HL-60 (cell line): ENCODE measurements around the gene METTL21A.
A peak's percentile ranks its signal among the peaks of the same experiment; 100 is the strongest.

Experiments
- DNase-seq, 2 experiments: peaks; one replicate each; pipeline ENCODE4 v3.0.0-alpha.2; 2010 to 2020; ENCODE audit warnings: low read depth in 1 of 2, low spot score in 1 of 2
- H3K27ac ChIP-seq: fragments of 250-450 bp; sonication (Bioruptor Pico); replicated peaks from 2 replicates; pipeline ENCODE4 v1.5.1; 2020; ENCODE audit warnings: mild to moderate bottlenecking, moderate library complexity
- H3K27me3 ChIP-seq: fragments of 250-450 bp; sonication (Bioruptor Pico); 2 replicates; pipeline ENCODE4 v1.5.1; 2021; ENCODE audit warnings: mild to moderate bottlenecking, moderate library complexity; ENCODE audit not compliant: insufficient read depth, poor library complexity, severe bottlenecking
- H3K4me3 ChIP-seq: replicated peaks from 2 replicates; pipeline ENCODE4 v1.5.1; 2011; ENCODE audit warnings: mild to moderate bottlenecking, control low read depth, low read length; ENCODE audit not compliant: insufficient read depth
- GABPA ChIP-seq: IDR thresholded peaks from 2 replicates; pipeline ENCODE4 v1.6.1; 2012; ENCODE audit warnings: low read depth
- POLR2AphosphoS5 ChIP-seq: IDR thresholded peaks from 2 replicates; pipeline ENCODE4 v1.6.1; 2012; ENCODE audit warnings: low read depth
- SPI1 ChIP-seq: IDR thresholded peaks from 2 replicates; pipeline ENCODE4 v1.6.1; 2012; ENCODE audit warnings: low read depth, mild to moderate bottlenecking, borderline replicate concordance
- TF ChIP-seq, protein P1 (sequence below): IDR thresholded peaks from 2 replicates; pipeline ENCODE4 v1.6.1; 2012; ENCODE audit warnings: low read depth; ENCODE audit not compliant: insufficient replicate concordance
- TF ChIP-seq, protein P2 (sequence below): IDR thresholded peaks from one replicate; pipeline ENCODE4 v1.5.1; 2011; ENCODE audit warnings: low read length, control low read depth, inconsistent platforms; ENCODE audit not compliant: insufficient read depth

METTL21A gene

DNA sequence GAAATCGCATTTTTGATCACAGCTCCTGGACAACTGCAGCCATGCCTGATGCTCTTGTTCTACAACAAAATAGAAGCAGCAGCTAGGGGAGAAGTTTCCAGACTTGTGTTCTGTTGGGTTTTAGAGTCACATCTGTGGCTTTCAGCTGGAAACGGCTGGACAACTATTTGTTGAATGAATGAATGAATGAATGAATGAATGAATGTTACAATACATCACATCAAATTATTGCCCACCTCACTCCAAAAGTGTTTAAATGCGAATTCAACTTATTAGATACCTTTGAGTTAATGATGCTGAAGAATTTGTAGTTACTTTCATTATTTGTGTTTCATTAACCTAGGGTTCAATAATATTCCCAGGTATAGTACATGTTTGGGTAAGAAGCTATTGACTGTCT is 8.5 kb upstream of the METTL21A start:
- TF ChIP-seq POLR2AphosphoS5 (no peak), GABPA (no peak), SPI1 (no peak)
- TF ChIP-seq, protein P1, sequence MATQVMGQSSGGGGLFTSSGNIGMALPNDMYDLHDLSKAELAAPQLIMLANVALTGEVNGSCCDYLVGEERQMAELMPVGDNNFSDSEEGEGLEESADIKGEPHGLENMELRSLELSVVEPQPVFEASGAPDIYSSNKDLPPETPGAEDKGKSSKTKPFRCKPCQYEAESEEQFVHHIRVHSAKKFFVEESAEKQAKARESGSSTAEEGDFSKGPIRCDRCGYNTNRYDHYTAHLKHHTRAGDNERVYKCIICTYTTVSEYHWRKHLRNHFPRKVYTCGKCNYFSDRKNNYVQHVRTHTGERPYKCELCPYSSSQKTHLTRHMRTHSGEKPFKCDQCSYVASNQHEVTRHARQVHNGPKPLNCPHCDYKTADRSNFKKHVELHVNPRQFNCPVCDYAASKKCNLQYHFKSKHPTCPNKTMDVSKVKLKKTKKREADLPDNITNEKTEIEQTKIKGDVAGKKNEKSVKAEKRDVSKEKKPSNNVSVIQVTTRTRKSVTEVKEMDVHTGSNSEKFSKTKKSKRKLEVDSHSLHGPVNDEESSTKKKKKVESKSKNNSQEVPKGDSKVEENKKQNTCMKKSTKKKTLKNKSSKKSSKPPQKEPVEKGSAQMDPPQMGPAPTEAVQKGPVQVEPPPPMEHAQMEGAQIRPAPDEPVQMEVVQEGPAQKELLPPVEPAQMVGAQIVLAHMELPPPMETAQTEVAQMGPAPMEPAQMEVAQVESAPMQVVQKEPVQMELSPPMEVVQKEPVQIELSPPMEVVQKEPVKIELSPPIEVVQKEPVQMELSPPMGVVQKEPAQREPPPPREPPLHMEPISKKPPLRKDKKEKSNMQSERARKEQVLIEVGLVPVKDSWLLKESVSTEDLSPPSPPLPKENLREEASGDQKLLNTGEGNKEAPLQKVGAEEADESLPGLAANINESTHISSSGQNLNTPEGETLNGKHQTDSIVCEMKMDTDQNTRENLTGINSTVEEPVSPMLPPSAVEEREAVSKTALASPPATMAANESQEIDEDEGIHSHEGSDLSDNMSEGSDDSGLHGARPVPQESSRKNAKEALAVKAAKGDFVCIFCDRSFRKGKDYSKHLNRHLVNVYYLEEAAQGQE, result no peak
- TF ChIP-seq, protein P2, sequence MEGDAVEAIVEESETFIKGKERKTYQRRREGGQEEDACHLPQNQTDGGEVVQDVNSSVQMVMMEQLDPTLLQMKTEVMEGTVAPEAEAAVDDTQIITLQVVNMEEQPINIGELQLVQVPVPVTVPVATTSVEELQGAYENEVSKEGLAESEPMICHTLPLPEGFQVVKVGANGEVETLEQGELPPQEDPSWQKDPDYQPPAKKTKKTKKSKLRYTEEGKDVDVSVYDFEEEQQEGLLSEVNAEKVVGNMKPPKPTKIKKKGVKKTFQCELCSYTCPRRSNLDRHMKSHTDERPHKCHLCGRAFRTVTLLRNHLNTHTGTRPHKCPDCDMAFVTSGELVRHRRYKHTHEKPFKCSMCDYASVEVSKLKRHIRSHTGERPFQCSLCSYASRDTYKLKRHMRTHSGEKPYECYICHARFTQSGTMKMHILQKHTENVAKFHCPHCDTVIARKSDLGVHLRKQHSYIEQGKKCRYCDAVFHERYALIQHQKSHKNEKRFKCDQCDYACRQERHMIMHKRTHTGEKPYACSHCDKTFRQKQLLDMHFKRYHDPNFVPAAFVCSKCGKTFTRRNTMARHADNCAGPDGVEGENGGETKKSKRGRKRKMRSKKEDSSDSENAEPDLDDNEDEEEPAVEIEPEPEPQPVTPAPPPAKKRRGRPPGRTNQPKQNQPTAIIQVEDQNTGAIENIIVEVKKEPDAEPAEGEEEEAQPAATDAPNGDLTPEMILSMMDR, result no peak
- no peak overlapping the region for H3K4me3 ChIP-seq
- no peaks in the 10 kb centered on the region for H3K27me3 ChIP-seq
- peak overlapping the region; percentile 65 for H3K27ac ChIP-seq
- DNase-seq, result no peak

DNA sequence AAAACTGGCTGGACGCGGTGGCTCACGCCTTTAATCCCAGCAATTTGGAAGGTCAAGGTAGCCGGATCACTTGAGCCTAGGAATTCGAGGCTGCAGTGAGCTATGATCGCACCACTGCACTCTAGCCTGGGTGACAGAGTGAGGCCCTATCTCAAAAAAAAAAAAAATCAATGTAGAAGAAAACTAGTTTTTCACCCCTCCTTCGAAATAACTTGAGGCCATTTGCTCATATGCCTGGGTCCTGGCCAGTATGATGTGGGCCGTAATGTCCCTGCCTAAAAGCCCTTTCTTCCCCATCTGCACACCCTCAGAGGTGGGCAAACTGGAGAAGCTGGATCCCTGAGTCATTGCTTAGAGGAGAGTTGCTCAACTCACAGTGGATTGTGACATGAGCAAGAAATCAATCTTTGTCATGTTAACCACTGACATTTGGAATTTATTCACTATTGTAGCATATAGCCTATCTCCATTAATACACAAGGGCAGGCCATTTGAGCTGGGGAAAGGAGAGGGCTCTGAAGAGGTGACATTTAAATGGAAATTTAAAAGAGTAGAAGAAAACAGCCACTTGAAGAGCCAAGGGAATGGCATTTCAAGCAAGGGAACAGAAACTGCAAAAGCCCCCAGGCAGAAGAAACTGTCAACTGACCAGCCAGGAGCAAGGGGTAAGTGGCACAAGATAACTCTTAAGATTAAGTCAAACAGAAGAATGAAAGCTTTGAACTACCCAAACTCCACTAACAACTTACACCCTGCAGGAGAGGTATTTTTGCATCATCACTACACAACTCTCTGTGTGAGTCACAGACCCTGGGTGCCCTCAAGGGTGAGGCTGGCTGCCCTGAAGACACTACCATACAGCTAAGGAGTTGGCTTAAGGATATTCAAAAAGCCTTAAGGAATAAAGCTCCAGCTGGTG is 7.6 kb upstream of the METTL21A start:
- peak; percentile 82 to 87 for DNase-seq
- H3K4me3 ChIP-seq, result no peak overlapping the region
- TF ChIP-seq POLR2AphosphoS5, result 0 out of 2 replicates have a peak, but pooled peaks have one; percentile 16
- TF ChIP-seq SPI1, result peak; percentile 79
- TF ChIP-seq, protein P2, result no peak
- peak overlapping the region; percentile 65 for H3K27ac ChIP-seq
- no peaks in the 10 kb centered on the region for H3K27me3 ChIP-seq

DNA sequence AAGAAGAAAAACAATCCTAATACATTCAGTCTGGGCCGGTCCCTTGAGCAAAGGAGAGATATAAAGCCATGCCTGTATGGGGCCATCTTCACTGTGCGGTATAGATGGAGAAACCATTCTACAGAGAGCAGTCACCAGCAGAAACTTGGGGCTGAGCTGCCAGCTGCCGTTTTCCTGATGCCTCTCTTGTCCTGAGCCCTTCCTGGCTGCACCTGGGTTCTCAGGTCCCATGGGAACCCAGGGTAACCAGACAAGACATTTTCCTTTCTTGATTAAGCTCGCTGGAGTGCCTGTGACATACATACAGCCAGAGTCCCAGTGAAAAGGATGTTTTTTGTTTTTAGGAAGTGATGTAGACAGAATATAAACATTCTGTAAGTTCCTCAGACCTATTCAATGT is 5.3 kb upstream of the METTL21A start:
- Histone ChIP-seq H3K4me3 (no peak overlapping the region), H3K27ac (no peak overlapping the region), H3K27me3 (no peaks in the 10 kb centered on the region)
- DNase-seq, result no peak
- peak; percentile 2; the same call in 1 of the 2 replicates for TF ChIP-seq SPI1
- TF ChIP-seq, protein P2, result no peak

DNA sequence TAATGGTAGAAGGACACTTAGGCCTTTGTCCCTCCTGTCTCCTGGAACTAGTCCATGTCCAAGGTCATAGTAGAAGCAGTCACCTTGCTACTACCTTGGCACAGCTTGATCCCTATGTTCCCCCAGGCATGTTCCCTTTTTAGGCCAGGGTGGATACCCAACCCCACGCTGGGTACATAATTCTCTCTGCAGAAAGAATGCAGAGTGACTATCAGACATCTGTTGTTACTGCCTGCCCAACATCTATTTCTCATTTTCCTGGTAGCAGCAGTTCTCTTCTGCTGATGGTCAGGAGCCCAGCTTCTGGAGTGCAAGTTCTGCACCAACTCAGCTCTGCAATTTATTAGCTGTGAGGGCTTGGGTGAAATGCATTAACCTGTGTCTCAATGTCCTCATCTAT is 4.4 kb upstream of the METTL21A start:
- TF ChIP-seq POLR2AphosphoS5, result no peak
- TF ChIP-seq, protein P2, result no peak
- TF ChIP-seq, protein P1, result no peak
- TF ChIP-seq SPI1, result no peak
- TF ChIP-seq GABPA, result no peak
- Histone ChIP-seq H3K4me3 (no peak overlapping the region), H3K27ac (no peak overlapping the region), H3K27me3 (no peaks in the 10 kb centered on the region)
- no peak for DNase-seq
